RKO (cell line): ENCODE measurements around the gene CRKL.
"Not testable (repeated sequence)": the region's sequence is repeated elsewhere in the genome, so short reads cannot be mapped to it uniquely, and the experiment has no call there.

Experiments
- DNase-seq: peaks from one replicate; pipeline ENCODE4 v3.0.0-alpha.2; 2016; ENCODE audit warnings: low spot score

CRKL gene

DNA sequence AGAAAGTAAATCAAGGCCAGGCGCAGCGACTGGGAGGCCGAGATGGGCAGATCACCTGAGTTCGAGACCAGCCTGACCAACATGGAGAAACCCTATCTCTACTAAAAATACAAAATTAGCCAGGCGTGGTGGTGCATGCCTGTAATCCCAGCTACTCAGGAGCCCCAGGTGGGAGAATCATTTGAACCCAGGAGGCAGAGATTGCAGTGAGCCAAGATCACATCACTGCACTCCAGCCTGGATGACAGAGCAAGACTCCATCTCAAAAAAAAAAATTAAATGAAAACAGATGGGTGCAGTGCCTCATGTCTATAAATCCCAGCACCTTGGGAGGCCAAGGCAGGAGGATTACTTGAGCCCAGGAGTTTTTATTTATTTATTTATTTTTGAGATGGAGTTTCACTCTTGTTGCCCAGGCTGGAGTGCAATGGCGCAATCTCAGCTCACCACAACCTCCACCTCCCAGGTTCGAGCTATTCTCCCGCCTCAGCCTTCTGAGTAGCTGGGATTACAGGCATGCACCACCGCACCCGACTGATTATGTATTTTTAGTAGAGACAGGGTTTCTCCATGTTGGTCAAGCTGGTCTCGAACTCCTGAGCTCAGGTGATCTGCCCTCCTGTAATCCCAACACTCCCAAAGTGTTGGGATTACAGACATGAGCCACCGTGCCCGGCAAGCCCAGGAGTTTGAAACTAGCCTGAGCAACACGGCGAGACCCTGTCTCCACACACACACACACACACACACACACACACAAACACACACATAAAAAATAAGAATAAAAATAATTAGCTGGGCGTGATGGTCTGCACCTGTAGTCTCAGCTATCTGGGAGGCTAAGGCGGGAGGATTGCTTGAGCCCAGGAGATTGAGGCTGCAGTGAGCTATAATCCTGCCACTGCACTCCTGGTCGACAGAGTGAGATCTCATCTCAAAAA lies 15.8 kb upstream of the CRKL start:
- DNase-seq: not testable (repeated sequence)

DNA sequence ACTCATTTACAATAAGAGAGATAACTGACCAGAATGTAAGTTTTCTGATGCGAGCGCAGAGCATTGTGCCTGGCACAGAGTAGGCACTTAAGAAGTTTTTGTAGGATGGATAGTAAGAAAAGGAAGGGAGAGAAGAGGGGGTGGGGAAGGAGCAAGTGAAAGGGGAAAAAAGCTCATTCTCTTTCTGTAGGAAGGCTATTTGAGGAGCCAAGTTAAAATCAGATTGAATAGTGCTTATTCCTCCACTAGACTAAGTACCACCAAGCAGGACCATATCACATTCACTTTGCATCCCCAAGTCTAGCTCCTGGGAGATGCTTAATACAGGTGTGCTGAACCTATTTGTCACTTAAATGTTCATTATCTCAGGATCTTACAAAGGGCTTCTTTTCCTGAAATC lies 14.1 kb upstream of the CRKL start:
- no peak for DNase-seq

DNA sequence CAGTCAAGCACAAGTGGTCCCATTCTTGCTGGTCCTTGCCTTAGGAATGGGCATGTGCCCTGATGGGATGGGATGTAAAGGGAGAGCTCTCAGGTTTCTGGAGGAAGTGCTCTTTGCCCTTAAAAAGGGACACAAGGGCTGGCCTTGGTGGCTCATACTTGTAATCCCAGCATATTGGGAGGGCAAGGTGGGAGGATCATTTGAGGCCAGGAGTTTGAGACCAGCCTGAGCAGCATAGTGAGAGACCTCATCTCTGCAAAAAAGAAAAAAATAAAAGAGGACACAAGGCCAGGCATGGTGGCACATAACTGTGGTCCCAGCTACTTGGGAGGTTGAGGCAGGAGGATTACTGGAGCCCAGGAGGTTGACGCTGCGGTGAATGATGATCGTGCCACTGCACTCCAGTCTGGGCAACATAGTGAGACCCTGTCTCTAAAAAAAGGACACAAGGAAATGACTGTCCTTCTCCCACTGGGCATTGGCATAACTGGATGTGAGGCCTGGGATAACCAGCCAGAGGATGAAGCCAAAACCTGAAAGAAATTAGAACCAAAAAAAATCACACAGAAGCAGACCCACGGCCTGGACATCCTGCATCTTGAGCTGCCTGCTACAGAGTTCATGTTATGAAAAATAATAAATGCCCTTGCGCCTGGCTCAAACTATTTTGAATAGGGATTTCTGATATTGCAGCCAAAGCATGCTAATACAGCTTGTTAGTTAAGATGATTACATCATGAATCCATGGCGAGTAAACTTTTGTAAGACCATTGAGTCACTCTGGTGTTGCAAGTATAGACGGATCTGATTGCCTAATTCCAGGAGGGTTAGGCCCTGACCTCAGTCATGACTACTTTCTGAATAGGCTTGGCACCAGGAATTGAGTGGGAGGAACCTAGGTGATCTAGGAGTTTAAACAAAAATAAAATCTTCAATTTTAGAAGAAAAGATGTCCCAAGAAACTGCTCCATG lies 12.9 kb upstream of the CRKL start:
- peak; percentile 98 for DNase-seq

DNA sequence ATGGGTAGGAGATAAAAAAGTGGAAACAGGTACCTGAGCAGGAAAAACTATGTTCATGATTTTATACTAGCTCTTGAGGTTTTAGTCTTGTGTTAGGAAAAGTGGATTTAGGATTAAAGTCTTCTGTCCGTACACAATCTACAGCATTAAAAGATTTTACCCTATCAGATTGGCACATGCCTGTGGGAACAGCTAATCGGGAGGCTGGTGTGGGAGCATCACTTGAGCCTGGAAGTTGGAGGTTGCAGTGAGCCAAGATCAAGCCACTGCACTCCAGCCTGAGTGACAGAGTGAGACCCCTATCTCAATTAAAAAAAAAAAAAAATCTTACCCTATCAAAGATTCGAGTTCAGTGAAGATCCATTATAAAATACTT lies 12.2 kb upstream of the CRKL start:
- DNase-seq: no peak

DNA sequence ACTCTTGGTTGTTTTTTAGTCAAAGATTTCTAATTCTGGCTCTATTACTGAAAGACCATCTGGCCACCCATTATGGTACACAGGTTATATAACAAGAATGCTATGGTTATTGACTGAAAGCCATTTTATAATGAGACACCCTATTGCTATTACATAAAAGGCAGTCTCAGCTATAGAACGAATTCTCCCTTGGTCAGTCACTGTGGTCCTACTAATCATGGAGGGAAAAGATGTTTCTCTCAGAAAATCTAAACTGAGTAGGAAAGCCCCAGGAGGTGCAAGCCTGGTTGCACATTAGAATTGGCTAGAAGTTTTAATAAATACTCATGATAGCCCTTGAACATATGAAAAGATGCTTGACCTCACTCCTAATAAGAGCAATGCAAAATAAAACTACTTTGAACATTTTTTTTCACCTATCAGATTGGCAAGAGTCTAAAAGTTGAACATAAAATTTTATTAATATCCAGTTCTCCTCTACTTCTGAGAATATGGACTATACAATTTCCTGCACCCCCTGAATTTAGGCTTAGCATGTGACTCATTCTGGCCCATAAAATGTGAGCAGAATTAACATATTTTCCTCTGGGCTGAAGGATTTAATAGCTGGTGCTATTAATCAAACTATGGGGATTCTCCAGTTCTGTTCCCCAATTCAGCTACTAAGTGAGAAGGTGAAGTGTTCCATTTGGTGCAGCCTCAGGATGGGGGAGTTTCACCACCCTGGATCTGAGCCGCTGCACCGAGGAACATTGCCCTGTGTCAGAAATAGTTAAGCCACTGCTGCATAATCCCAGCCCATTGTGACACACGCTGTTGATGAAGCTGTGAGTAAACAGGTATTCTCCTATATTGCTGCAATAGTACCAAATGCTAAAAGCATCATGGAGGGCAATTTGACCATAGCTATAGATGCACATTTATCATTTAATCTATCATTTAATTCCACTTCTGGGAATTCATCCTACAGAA lies 11.5 kb upstream of the CRKL start:
- peak; percentile 63 for DNase-seq

DNA sequence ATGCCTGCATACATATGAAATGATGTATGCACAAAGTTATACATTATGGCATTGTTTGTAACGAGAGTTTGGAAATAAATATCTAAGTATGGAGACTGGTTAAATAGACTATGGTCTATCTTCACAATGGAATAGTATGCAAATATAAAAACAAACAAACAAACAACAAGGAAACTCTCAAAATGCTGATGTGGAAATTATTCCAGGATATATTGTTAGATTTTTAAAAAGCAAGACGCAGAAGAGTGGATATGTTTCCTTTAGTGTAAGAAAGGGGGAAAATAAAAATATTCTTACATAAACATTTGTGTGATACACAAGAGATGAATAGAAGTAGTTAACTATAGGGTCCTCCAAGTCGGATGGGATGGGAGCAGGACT lies 10.8 kb upstream of the CRKL start:
- DNase-seq: no peak

DNA sequence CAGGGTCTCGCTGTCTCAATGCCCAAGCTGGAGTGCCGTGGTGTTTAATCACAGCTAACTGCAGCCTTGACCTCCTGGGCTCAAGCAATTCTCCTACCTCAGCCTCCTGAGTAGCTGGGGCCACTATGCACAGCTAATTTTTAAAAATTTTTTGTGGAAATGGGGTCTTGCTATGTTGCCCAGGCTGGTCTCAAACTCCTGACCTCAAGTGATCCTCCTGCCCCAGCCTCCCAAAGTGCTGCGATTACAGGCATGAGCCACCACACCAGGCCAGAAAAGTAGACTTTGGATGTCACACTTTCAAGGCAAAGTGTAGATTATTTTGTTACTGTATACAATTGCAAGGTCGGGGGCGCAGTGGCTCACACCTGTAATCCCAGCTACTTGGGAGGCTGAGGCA lies 8.5 kb upstream of the CRKL start:
- not testable (repeated sequence) for DNase-seq

DNA sequence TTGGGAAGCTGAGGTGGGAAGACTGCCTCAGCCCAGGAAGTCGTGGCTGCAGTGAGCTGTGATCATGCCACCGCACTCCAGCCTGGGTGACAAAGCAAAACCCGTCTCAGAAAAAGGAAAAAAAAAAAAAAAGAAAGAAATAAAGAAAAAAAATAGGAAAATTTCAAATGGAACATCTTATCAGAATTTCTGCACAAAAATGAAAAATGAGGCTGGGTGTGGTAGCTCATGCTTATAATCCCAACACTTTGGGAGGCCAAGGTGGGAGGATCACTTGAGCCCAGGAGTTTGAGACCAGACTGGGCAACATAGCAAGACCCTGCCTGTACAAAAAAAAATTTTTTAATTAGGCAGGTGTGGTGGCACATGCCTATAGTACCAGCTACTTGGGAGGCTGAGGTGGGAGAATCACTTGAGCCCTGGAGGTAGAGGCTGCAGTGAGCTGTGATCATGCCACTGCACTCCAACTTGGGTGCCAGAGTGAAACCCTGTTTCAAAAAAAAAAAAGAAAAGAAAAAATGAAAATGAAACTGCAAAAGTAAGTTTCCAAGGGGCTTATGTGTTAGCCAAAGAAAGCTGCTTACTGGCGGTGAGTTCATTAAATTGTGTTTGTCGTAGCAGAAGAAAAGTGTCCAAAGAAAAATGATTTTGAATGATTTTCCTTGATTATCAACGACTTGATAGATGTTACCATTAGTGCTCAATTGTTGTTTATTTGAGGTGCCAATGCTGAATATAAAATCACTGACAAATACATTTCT lies 7.5 kb upstream of the CRKL start:
- DNase-seq: no peak

DNA sequence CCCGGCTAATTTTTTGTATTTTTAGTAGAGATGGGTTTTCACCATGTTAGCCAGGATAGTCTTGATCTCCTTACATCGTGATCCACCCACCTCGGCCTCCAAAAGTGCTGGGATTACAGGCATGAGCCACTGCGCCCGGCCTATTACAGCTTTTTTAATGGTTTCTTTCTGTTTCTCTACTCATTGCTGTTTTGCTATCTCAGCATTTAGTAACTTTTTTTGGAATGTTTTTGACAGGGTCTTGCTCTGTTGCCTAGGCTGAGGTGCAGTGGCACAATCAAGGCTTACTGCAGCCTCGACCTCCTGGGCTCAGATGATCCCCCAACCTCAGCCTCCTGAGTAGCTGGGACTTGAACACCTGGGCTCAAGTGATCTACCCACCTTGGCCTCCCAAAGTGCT lies 4.7 kb upstream of the CRKL start:
- no peak for DNase-seq

DNA sequence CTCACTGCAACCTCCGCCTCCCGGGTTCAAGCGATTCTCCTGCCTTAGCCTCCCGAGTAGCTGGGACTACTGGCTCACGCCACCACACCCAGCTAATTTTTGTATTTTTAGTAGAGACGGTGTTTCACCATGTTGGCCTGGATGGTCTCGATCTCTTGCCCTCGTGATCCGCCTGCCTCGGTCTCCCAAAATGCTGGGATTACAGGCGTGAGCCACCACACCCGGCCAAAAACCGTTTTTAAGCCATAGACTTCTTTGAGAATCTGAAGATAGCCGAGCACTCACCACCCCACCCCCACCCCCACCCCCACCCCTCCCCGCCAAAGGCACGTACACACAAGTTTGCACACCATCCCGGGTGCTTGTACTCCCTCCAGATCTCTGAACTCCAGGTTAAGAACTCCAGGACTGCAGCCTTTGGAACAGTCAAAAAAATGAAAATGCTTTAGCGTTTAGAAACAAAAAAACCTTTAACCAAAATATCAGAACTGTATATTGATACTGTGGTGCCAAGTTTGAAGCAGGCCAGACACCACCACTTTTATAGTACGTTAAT lies 1.5 kb downstream of the CRKL start:
- DNase-seq: peak; percentile 53

DNA sequence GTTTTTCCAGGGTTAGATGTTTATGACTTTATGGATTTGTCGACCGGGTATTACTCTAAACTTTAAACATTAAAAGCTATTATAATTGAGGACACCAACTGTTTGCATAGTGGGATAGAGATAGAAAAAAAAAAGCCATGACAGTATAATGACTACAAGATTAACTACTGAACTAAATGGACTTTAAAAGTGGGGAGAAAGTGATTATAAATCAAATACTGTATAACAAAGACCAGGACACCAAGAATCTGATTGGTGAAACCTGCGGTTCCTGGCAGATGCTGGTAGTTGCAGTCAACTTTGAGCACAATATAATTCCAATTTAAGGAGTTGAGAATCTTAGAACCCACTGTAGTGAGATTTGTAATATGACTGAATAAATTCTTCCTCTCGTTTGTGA lies 2.5 kb downstream of the CRKL start:
- no peak for DNase-seq

DNA sequence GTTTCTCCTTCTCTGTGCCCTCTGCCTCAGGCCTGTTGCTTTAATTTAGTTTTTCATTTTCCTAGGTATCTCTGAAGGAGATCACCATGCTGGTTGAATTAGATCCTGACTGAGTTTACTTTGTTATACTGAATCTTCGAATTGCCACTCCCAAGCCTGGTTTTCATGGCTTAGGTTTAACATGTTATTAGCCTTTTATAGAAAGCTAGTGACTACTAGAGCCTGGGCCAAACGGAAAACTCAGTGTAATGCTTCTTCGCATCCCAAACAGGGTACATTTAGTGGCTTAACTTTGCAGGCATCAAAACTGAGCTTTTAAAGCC lies 3.6 kb downstream of the CRKL start:
- DNase-seq: no peak

DNA sequence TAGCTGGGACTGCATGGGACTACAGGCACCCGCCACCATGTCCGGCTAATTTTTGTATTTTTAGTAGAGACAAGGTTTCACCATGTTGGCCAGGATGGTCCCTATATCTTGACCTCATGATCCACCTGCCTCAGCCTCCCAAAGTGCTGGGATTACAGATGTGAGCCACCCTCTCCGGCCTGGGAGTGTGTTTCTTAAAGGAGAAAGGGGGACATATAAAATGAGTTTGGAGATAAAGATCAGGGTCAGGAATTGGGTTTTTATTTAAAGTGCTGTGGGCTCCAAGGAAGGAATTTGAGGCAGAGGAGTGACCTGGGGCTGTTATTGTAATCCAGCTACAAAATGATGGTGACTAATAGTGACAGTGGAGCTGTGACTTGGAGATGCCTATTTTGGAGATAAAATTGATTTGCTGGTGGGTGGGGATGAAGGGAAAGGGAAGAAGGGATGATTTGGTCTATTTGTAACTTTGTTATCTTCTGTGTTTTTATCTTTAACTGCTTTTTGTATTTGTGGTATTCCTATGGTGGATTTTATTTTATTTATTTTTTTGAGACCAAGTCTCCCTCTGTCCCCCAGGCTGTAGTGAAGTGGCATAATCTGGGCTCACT lies 5.0 kb downstream of the CRKL start:
- no peak for DNase-seq

DNA sequence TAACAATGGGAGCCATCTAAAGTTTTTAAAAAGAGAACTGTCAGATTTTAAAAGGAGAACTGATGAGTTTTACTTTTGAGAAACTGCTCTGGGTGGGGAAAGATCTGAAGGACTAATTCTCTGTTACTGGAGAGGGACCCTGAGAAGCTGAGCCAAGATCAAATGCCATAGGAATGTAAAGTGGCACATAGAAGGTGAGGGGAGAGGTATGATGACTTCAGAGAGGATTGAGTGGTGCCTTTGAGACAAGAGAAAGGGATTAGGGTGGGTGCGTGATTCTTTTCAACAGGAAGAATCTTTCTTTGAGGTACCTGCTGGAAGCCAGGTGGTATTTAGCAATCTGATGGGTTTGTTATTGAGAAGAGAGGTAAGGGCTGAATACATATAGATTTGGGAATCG lies 9.0 kb downstream of the CRKL start:
- no peak for DNase-seq

DNA sequence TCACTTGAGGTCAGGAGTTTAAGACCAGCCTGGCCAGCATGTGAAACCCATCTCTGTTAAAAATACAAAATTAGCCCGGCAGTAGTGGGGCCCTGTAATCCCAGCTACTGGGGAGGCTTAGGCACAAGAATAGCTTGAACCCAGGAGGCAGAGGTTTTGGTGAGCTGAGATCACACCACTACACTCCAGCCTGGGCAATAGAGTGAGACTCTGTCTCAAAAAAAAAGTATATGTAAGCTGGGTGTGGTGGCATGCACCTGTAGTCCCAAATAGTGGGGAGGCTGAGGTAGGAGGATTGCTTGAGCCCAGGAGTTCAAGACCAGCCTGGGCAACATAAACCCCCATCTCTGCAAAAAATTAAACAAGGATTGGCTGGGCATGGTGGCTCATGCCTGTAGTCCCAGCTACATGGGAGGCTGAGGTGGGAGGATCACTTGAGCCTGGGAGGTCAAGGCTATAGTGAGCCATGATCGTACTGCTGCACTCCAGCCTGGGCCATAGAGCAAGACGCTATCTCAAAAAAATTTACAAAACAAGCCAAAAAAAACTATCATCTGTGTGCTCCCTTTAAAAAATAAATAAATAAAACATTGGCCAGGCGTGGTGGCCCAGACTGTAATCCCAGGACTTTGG lies 10.8 kb downstream of the CRKL start:
- DNase-seq: no peak

DNA sequence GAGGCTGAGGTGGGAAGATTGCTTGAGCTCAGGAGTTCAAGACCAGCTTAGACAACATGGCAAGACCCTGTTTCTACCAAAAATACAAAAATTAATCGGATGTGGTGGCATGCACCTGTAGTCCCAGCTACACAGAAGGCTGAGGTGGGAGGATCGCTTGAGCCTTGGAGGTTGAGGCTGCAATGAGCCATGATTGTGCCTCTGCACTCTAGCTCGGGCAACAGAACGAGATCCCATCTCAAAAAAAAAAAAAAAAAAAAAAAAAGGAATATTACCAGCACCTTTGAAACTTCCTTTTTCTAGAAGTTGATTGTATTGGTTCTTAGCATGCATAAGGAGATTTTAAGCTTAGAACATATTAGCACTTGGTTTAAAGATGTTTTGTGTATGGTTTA lies 11.4 kb downstream of the CRKL start:
- DNase-seq: no peak

DNA sequence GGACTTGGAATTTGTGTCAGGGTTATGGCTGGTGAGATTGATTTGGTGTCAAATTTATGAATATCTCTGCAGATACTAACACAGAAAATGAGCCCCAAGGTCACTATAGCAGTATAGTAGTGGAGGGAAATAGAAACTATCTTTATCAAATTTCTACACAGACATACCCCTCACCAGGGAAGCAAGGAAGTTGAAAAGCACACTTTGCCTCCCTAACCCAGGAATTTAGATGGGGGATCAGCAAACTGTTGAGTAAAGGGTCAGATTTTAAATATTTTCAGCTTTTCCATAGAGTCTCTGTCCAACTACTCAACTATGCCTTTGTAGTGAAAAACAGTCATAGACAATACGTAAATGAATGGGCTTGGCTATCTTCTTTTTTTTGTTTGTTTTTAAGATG lies 12.8 kb downstream of the CRKL start:
- no peak for DNase-seq

DNA sequence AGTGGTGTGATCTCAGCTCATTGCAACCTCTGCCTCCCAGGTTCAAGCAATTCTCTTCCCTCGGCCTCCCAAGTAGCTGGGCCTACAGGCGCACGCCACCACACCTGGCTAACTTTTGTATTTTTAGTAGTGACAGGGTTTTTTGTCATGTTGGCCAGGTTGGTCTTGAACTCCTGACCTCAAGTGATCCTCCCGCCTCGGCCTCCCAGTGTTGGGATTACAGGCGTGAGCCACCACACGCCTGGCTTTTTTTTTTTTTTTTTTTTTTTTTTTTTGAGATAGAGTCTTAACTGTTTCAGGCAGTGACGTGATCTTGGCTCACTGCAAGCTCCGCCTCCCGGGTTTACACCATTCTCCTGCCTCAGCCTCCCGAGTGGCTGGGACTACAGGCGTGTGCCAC lies 13.2 kb downstream of the CRKL start:
- not testable (repeated sequence) for DNase-seq

DNA sequence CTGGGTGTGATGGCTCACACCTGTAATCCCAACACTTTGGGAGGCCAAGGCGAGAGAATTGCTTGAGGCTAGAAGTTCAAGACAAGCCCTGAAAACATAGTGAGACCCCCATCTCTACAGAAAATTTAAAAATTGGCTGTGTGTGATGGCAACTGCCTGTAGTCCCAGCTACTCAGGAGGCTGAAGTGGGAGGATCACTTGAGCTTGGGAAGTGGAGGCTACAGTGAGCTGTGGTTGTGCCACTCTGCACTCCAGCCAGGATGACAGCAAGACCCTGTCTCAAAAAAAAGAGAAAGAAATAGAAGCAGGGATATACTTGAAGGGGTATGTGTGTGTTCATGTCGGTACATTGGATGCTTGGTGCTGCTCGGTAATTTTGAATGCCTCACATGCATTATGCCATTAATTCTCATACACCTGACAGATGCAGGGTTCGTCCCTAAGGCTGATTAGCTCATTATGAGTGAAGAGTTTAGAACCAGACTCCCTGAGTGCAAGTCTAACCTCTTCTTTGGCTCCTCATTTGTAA lies 14.0 kb downstream of the CRKL start:
- no peak for DNase-seq

DNA sequence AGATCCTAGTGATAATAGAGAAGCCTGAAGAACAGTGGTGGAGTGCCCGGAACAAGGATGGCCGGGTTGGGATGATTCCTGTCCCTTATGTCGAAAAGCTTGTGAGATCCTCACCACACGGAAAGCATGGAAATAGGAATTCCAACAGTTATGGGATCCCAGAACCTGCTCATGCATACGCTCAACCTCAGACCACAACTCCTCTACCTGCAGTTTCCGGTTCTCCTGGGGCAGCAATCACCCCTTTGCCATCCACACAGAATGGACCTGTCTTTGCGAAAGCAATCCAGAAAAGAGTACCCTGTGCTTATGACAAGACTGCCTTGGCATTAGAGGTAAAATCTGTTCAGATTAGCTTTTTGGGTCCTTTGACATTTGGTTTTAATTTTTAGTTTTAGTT lies 16.7 kb downstream of the CRKL start:
- no peak for DNase-seq
